Gastroesophageal sphincter (tissue), 3 donors: Measurements from ENCODE around the gene SLC25A13.

Source experiments
- CTCF ChIP-seq, 4 experiments: fragments of 200-600 bp in 2 of 4; fragments of 450-650 bp in 2 of 4; sonication (generic) in 1 of 4; IDR thresholded peaks; one replicate each; pipeline ENCODE4 v1.5.1; 2017 to 2019; ENCODE audit warnings: antibody characterized with exemption in 4 of 4, mild to moderate bottlenecking in 2 of 4, moderate library complexity in 2 of 4
- EP300 ChIP-seq: sonication (generic); formaldehyde crosslinking; IDR thresholded peaks from one replicate; pipeline ENCODE4 v1.6.1; 2017; ENCODE audit warnings: antibody characterized with exemption, mild to moderate bottlenecking
- POLR2A ChIP-seq, 2 donors: fragments of 450-650 bp; IDR thresholded peaks; one replicate each; pipeline ENCODE4 v1.6.1; 2017; ENCODE audit warnings: antibody characterized with exemption in 2 of 2, mild to moderate bottlenecking in 2 of 2, moderate library complexity in 1 of 2
- POLR2AphosphoS5 ChIP-seq: sonication (generic); formaldehyde crosslinking; IDR thresholded peaks from one replicate; pipeline ENCODE4 v1.6.1; 2017; ENCODE audit warnings: antibody characterized with exemption

- TF ChIP-seq CTCF (IDR thresholded peaks at IDR 0.05), result no peak
- TF ChIP-seq POLR2AphosphoS5, result no peak
- no peak for TF ChIP-seq POLR2A (IDR thresholded peaks at IDR 0.05)
- no peak for TF ChIP-seq EP300
These were observed 201.3 kb downstream of the SLC25A13 start for GRCh38 chr7:96120445-96121225.
